ENCODE results near the gene VWA7.

- TF ChIP-seq ISL1 (CRISPR knock-in tag; IDR thresholded peaks at IDR 0.05) (no peak), CREB5 (CRISPR knock-in tag; IDR thresholded peaks at IDR 0.05; ENCODE audit: low read depth) (no peak), PATZ1 (CRISPR knock-in tag; IDR thresholded peaks at IDR 0.05; ENCODE audit: borderline replicate concordance) (no peak), OSR1 (CRISPR knock-in tag; IDR thresholded peaks at IDR 0.05) (no peak), ARNTL (CRISPR knock-in tag; IDR thresholded peaks at IDR 0.05; ENCODE audit: borderline replicate concordance, low read depth) (no peak), RARB (CRISPR knock-in tag; IDR thresholded peaks at IDR 0.05) (no peak), ESRRG (CRISPR knock-in tag; IDR thresholded peaks at IDR 0.05) (no peak), CSRNP3 (CRISPR knock-in tag; IDR thresholded peaks at IDR 0.05) (no peak)
Measured at GRCh38 chr6:31785475-31785874, 8.3 kb upstream of the VWA7 start.

Measured in SK-N-SH treated with all-trans-retinoic acid at 6 μM for 48 hours (cell line).